CD4-positive, alpha-beta memory T cell (primary cell): ENCODE measurements around the gene TUSC2. TPM values are rescaled to one million over a fixed set of nuclear protein-coding genes. Genes with fewer than 3 reads are reported as not detected.

Experiments
- CTCF ChIA-PET: fragments of 350-600 bp; sonication (Branson Sonifier 250); formaldehyde crosslinking; loops from one replicate; lab custom pipeline; 2021; ENCODE audit warnings: inconsistent platforms; ENCODE audit not compliant: partially characterized antibody; lab: Charles Lee
- POLR2A ChIA-PET: fragments of 350-600 bp; sonication (Branson Sonifier 250); formaldehyde crosslinking; loops from one replicate; lab custom pipeline; 2021; ENCODE audit not compliant: partially characterized antibody; lab: Charles Lee
- DNase-seq, 5 donors: peaks; one replicate each; pipeline versions ENCODE4 v3.0.0 to v3.0.0-alpha.2; 2020 to 2022; ENCODE audit warnings: mixed read lengths in 1 of 5
- H3K27ac ChIP-seq: one replicate; pipeline ENCODE4 v1.7.0; 2013; ENCODE audit warnings: low read depth, low read length
- H3K27me3 ChIP-seq: 2 replicates; pipeline ENCODE4 v1.7.0; 2013; ENCODE audit warnings: mild to moderate bottlenecking, low read length, moderate library complexity; ENCODE audit not compliant: insufficient read depth
- H3K36me3 ChIP-seq: 2 replicates; pipeline ENCODE4 v1.7.0; 2013; ENCODE audit warnings: mild to moderate bottlenecking, low read length, moderate library complexity; ENCODE audit not compliant: insufficient read depth
- H3K4me1 ChIP-seq: 2 replicates; pipeline ENCODE4 v1.7.0; 2013; ENCODE audit warnings: mild to moderate bottlenecking, low read length, moderate library complexity; ENCODE audit not compliant: insufficient read depth
- H3K4me3 ChIP-seq, 2 donors: one replicate each; pipeline ENCODE4 v1.7.0; 2013; ENCODE audit warnings: low read length in 2 of 2, mild to moderate bottlenecking in 1 of 2
- H3K9me3 ChIP-seq, 2 donors: one replicate each; pipeline ENCODE4 v1.7.0; 2013; ENCODE audit warnings: low read length in 2 of 2, control low read depth in 1 of 2; ENCODE audit not compliant: control insufficient read depth in 1 of 2
- H3K27ac Mint-ChIP-seq, 7 donors: one replicate each; pipeline ENCODE4 v1.8.0; 2020 to 2021; ENCODE audit warnings: mixed read lengths in 7 of 7, mild to moderate bottlenecking in 6 of 7, inconsistent platforms in 3 of 7, moderate library complexity in 3 of 7
- H3K27me3 Mint-ChIP-seq, 2 donors: one replicate each; pipeline ENCODE4 v1.8.0; 2020 to 2021; ENCODE audit warnings: mixed read lengths in 2 of 2
- H3K36me3 Mint-ChIP-seq, 2 donors: one replicate each; pipeline ENCODE4 v1.8.0; 2020 to 2021; ENCODE audit warnings: mixed read lengths in 2 of 2, inconsistent platforms in 1 of 2, mild to moderate bottlenecking in 1 of 2
- H3K4me1 Mint-ChIP-seq, 4 donors: one replicate each; pipeline ENCODE4 v1.8.0; 2020 to 2021; ENCODE audit warnings: mixed read lengths in 4 of 4, mild to moderate bottlenecking in 1 of 4
- H3K4me3 Mint-ChIP-seq, 8 donors: one replicate each; pipeline ENCODE4 v1.8.0; 2020 to 2021; ENCODE audit warnings: mixed read lengths in 8 of 8, mild to moderate bottlenecking in 7 of 8, moderate library complexity in 6 of 8, inconsistent platforms in 3 of 8
- H3K9me3 Mint-ChIP-seq, 8 donors: one replicate each; pipeline ENCODE4 v1.8.0; 2020 to 2021; ENCODE audit warnings: mixed read lengths in 8 of 8, mild to moderate bottlenecking in 5 of 8, inconsistent platforms in 3 of 8, moderate library complexity in 1 of 8
- intact Hi-C: fragments of 100-400 bp; cut with micrococcal nuclease; formaldehyde crosslinking; loops from one replicate; pipeline ENCODE4 v1.15.1; 2023
- polyA plus RNA-seq, 2 donors: library from polyadenylated mRNA; unstranded; fragments of 300-500 nt; fragmentation: Illumina TruSeq; gene quantifications; one replicate each; pipeline ENCODE4 v1.2.3, GENCODE V29; 2021
- total RNA-seq, 2 experiments: library from RNA; stranded (reverse); gene quantifications; one replicate each; pipeline ENCODE4 v1.2.3, GENCODE V29; 2021

TUSC2 gene
- total and polyA plus RNA-seq, 4 experiments from 2014 or later: 25.3 to 45.9 (median 37.5) TPM

- Histone ChIP-seq H3K36me3 (peaks cover 34% of the 10 kb centered on the region), H3K27ac (no peak overlapping the region), H3K4me3 (no peak overlapping the region), H3K27me3 (no peaks in the 10 kb centered on the region), H3K4me1 (peaks cover 60% of the 10 kb centered on the region), H3K9me3 (no peaks in the 10 kb centered on the region)
- intact Hi-C loops: loop anchor here (5.0 kb wide), 1 partner anchor 258 kb away; the partner anchor contains the start of gene CISH
- Mint-ChIP-seq H3K27me3 (no peaks in the 10 kb centered on the region), H3K4me3 (no peak overlapping the region), H3K27ac (peak overlapping the region in 1 of 7 donors; percentile 41), H3K9me3 (no peaks in the 10 kb centered on the region), H3K4me1 (peaks cover 36 to 79% (median 57%) of the 10 kb centered on the region in 4 donors), H3K36me3 (peaks cover 6 to 64% of the 10 kb centered on the region in 2 donors)
- CTCF ChIA-PET: interaction anchor here (1.2 kb wide), 1 partner anchor 14 kb away, joined by 4 read pairs; the partner anchor contains the start of gene RASSF1
- no peak for DNase-seq
- POLR2A ChIA-PET: interaction anchor here (0.6 to 23.7 kb wide), 4 partner anchors 10 to 1893 kb away, joined by 3 to 595 read pairs (median 4); partner anchors contain the start of genes RASSF1, TUSC2 and ZMYND10
Measured at GRCh38 chr3:50354186-50354764, 26.3 kb upstream of the TUSC2 start.

- CTCF ChIA-PET: interaction anchor here (0.8 to 1.4 kb wide), 4 partner anchors 13 to 1147 kb away, joined by 3 to 6 read pairs (median 4); partner anchors contain the start of genes HYAL3, NAA80 and RASSF1
- H3K36me3 ChIP-seq: peaks cover 39% of the 10 kb centered on the region
Measured at GRCh38 chr3:50353245-50354004, 25.4 kb upstream of the TUSC2 start.

GRCh38 chr3:50352781-50353180 lies 24.8 kb upstream of the TUSC2 start:
- H3K4me3 ChIP-seq: no peak overlapping the region
- Mint-ChIP-seq H3K27ac (peak overlapping the region in 3 of 7 donors; percentile 23 to 38 (median 25)), H3K27me3 (no peaks in the 10 kb centered on the region), H3K36me3 (peaks cover 6 to 67% of the 10 kb centered on the region in 2 donors), H3K4me1 (peaks cover 33 to 82% (median 58%) of the 10 kb centered on the region in 4 donors), H3K4me3 (peak overlapping the region in 3 of 8 donors; percentile 18 to 43 (median 27)), H3K9me3 (no peaks in the 10 kb centered on the region)
- peaks cover 62% of the 10 kb centered on the region for H3K4me1 ChIP-seq
- no peaks in the 10 kb centered on the region for H3K27me3 ChIP-seq
- ChIA-PET CTCF (interaction anchor here (0.7 to 1.4 kb wide), 4 partner anchors 16 to 1148 kb away, joined by 3 to 6 read pairs (median 3); partner anchors contain the start of genes HYAL3, IFRD2 and NAA80), POLR2A (interaction anchor here (0.9 to 23.7 kb wide), 2 partner anchors 12 to 17 kb away, joined by 3 to 595 read pairs; partner anchors contain the start of genes RASSF1, TUSC2 and ZMYND10)
- H3K27ac ChIP-seq: no peak overlapping the region
- H3K36me3 ChIP-seq: peaks cover 45% of the 10 kb centered on the region
- no peaks in the 10 kb centered on the region for H3K9me3 ChIP-seq
- intact Hi-C loops: loop anchor here (5.0 kb wide), 1 partner anchor 260 kb away; the partner anchor contains the start of gene CISH
- DNase-seq: no peak

More at GRCh38 chr3:50353245-50354004, 25.4 kb upstream of the TUSC2 start:
- Histone ChIP-seq H3K27ac (no peak overlapping the region), H3K4me1 (peaks cover 62% of the 10 kb centered on the region), H3K27me3 (no peaks in the 10 kb centered on the region), H3K4me3 (no peak overlapping the region), H3K9me3 (no peaks in the 10 kb centered on the region)
- Mint-ChIP-seq H3K27ac (peak overlapping the region in 2 of 7 donors; percentile 25 to 38), H3K36me3 (peaks cover 6 to 65% of the 10 kb centered on the region in 2 donors), H3K9me3 (no peaks in the 10 kb centered on the region), H3K27me3 (no peaks in the 10 kb centered on the region), H3K4me3 (peak overlapping the region in 2 of 8 donors; percentile 13 to 18), H3K4me1 (peaks cover 37 to 82% (median 61%) of the 10 kb centered on the region in 4 donors)
- POLR2A ChIA-PET: interaction anchor here (0.9 to 23.7 kb wide), 4 partner anchors 11 to 18 kb away, joined by 3 to 595 read pairs (median 4); partner anchors contain the start of genes RASSF1, TUSC2 and ZMYND10
- intact Hi-C loops: loop anchor here (5.0 kb wide), 1 partner anchor 259 kb away; the partner anchor contains the start of gene CISH
- DNase-seq: no peak

GRCh38 chr3:50351323-50351697 lies 23.3 kb upstream of the TUSC2 start:
- H3K9me3 ChIP-seq: no peaks in the 10 kb centered on the region
- Mint-ChIP-seq H3K27ac (peak overlapping the region; percentile 96 to 99 (median 99)), H3K4me3 (peak overlapping the region; percentile 91 to 99 (median 96)), H3K36me3 (peaks cover 6 to 64% of the 10 kb centered on the region in 2 donors), H3K4me1 (peaks cover 26 to 79% (median 53%) of the 10 kb centered on the region in 4 donors), H3K9me3 (no peaks in the 10 kb centered on the region), H3K27me3 (no peaks in the 10 kb centered on the region)
- peaks cover 60% of the 10 kb centered on the region for H3K4me1 ChIP-seq
- POLR2A ChIA-PET: interaction anchor here (1.2 to 23.7 kb wide), 11 partner anchors 10 to 262 kb away, joined by 3 to 595 read pairs (median 8); partner anchors contain the start of genes C3orf18, HEMK1, HYAL3 and IFRD2
- H3K27me3 ChIP-seq: no peaks in the 10 kb centered on the region
- peaks cover 38% of the 10 kb centered on the region for H3K36me3 ChIP-seq
- intact Hi-C loops: loop anchor here (1.0 to 5.0 kb wide), 3 partner anchors 8 to 261 kb away; partner anchors contain the start of genes CISH and TMEM115
- H3K4me3 ChIP-seq: peak overlapping the region; percentile 66 to 98
- no peak for DNase-seq
- peak overlapping the region; percentile 94 for H3K27ac ChIP-seq
- CTCF ChIA-PET: interaction anchor here (1.0 to 2.8 kb wide), 4 partner anchors 10 to 1038 kb away, joined by 3 to 31 read pairs (median 4); no protein-coding TSS in a partner anchor

- CTCF ChIA-PET: interaction anchor here (0.7 to 4.5 kb wide), 11 partner anchors 10 to 1039 kb away, joined by 3 to 84 read pairs (median 4); partner anchors contain the start of genes RASSF1 and TUSC2
- intact Hi-C loops: loop anchor here (1.0 to 5.0 kb wide), 6 partner anchors 9 to 262 kb away; partner anchors contain the start of genes CISH, HYAL3, IFRD2 and NAA80
- no peaks in the 10 kb centered on the region for H3K9me3 ChIP-seq
- Mint-ChIP-seq H3K27ac (peak within 1 kb of the TSS; percentile 96 to 99 (median 99)), H3K36me3 (peaks cover 6 to 62% of the 10 kb centered on the region in 2 donors), H3K4me1 (peaks cover 28 to 78% (median 53%) of the 10 kb centered on the region in 4 donors), H3K4me3 (peak within 1 kb of the TSS; percentile 91 to 99 (median 96)), H3K9me3 (no peaks in the 10 kb centered on the region), H3K27me3 (no peaks in the 10 kb centered on the region)
- peak within 1 kb of the TSS; percentile 94 for H3K27ac ChIP-seq
- POLR2A ChIA-PET: interaction anchor here (0.7 to 23.7 kb wide), 20 partner anchors 11 to 1257 kb away, joined by 3 to 595 read pairs (median 4); partner anchors contain the start of genes C3orf18, DCAF1, HEMK1 and HYAL3
- peak within 1 kb of the TSS; percentile 66 to 98 for H3K4me3 ChIP-seq
- no peaks in the 10 kb centered on the region for H3K27me3 ChIP-seq
- H3K4me1 ChIP-seq: peaks cover 58% of the 10 kb centered on the region
- H3K36me3 ChIP-seq: peaks cover 35% of the 10 kb centered on the region
- peak; percentile 99 to 100 (median 99) for DNase-seq
Measured at GRCh38 chr3:50350527-50351322, 22.7 kb upstream of the TUSC2 start, which contains the start of the genes CYB561D2 and NPRL2. Gene CYB561D2, plus strand, starts transcription at chr3:50350862. Its CDS starts 572 bp downstream, at chr3:50351434. Gene NPRL2, minus strand, starts transcription at chr3:50350775. Its CDS starts 123 bp downstream, at chr3:50350652.
